Heart right ventricle (tissue), 16 donors: ENCODE results near the gene SMC1A. TPM values are rescaled to one million over a fixed set of nuclear protein-coding genes. Genes with fewer than 3 reads are reported as not detected.

Source experiments
- ATAC-seq, 8 donors: fragments of 200-7000 bp; cut with Tn5 transposase; one replicate each; pipeline ENCODE4 v1.9.1; 2020; ENCODE audit warnings: mild to moderate bottlenecking in 8 of 8, moderate library complexity in 8 of 8, moderate number of reproducible peaks in 1 of 8
- DNase-seq, 2 donors: peaks; one replicate each; pipeline ENCODE4 v3.0.0-alpha.2; 2020
- H3K27ac ChIP-seq, 10 donors: fragments of 200-600 bp; sonication (generic) in 2 of 10; one replicate each; pipeline versions ENCODE4 v1.5.0 to v1.8.0; 2020 to 2022; ENCODE audit warnings: mild to moderate bottlenecking in 3 of 10
- H3K27me3 ChIP-seq, 7 donors: fragments of 200-600 bp; one replicate each; pipeline ENCODE4 v1.8.0; 2021 to 2022; ENCODE audit warnings: mild to moderate bottlenecking in 2 of 7
- H3K36me3 ChIP-seq, 9 donors: fragments of 200-600 bp; sonication (generic) in 1 of 9; one replicate each; pipeline versions ENCODE4 v1.5.0 to v1.8.0; 2020 to 2022; ENCODE audit warnings: mild to moderate bottlenecking in 2 of 9
- H3K4me1 ChIP-seq, 9 donors: fragments of 200-600 bp; sonication (generic) in 1 of 9; one replicate each; pipeline versions ENCODE4 v1.5.0 to v1.8.0; 2020 to 2022; ENCODE audit warnings: mild to moderate bottlenecking in 4 of 9
- H3K4me3 ChIP-seq, 10 donors: fragments of 200-600 bp; sonication (generic) in 2 of 10; one replicate each; pipeline versions ENCODE4 v1.5.0 to v1.8.0; 2020 to 2022; ENCODE audit warnings: mild to moderate bottlenecking in 7 of 10, moderate library complexity in 2 of 10
- H3K9me3 ChIP-seq, 11 donors: fragments of 200-600 bp in 10 of 11; sonication (generic) in 2 of 11; one replicate each; pipeline versions ENCODE4 v1.5.0 to v1.8.0; 2013 to 2022; ENCODE audit warnings: mild to moderate bottlenecking in 2 of 11, control low read depth in 1 of 11, moderate library complexity in 1 of 11
- CTCF ChIP-seq, 9 donors: fragments of 200-600 bp; sonication (generic) in 2 of 9; IDR thresholded peaks; one replicate each; pipeline versions ENCODE4 v1.5.0 to v1.8.0; 2021 to 2022; ENCODE audit warnings: antibody characterized with exemption in 9 of 9, mild to moderate bottlenecking in 5 of 9, moderate library complexity in 1 of 9
- WGBS, 2 donors: extraction: QIAGEN DNeasy Blood & Tissue Kit; methylation state at CpG; one replicate each; pipeline ENCODE4 v1.1.7; 2013; ENCODE audit warnings: inconsistent platforms in 1 of 2; 5-methylcytosine and 5-hydroxymethylcytosine counted together
- intact Hi-C, 10 donors: fragments of 100-400 bp; cut with DNase I; formaldehyde crosslinking; loops; one replicate each; pipeline versions ENCODE4 v1.11.1 to v1.14.2; 2022
- polyA plus RNA-seq, 2 donors: library from polyadenylated mRNA; stranded (reverse); fragments of 200-250 nt; gene quantifications; one replicate each; pipeline ENCODE4 v1.2.3, GENCODE V29; 2013
- total RNA-seq, 10 donors: library from RNA; stranded (reverse); fragmentation: NEBNext Ultra II Directional in 3 of 10; extraction: Animal tissue kit (Norgen Biotek cat#: 25700) in 3 of 10; gene quantifications; one replicate each; pipeline versions ENCODE4 v1.2.1 to v1.2.4, GENCODE V29; 2021 to 2023
- donor health status: Arrhythmogenic right ventricular cardiomyopathy.
- donor health status: ischemic (EF 13 %, LVEDD 7.1; RV severe dilation, severe dysfunction).
- donor health status: healthy with polysubstance abuse.
- donor health status: DM: no; HTN: yes; CAD: no.
- donor health status: DM: no; HTN: no; CAD: no.
- donor health status: ischemic (EF 25% LVEDD 6.9; RV normal size, moderate dysfunction).
- donor health status: ischemic (EF 25% LVEDD 5.7; RV mildly dilated, moderate dysfunction).
- donor health status: healthy.
- donor health status: DM: yes; HTN: yes; CAD: no.
- donor health status: Ischemic cardiomyopathy.
- donor health status: ischemic (EF 35%, LVEDD 5.7; RV mildly dilated, moderate dysfunction).
- donor health status: nonischemic (EF 11% LVEDD 7.7; RV severe dilation, severe dysfunction).
- donor health status: DM: yes; HTN: yes; CAD: no.
- donor health status: PGD.
- donor health status: ischemic (EF 29% LVEDD 5.4; RV normal size, mild dysfunction).
- donor health status: nonischemic (EF 23%, LVEDD 6.1; RV moderate dilation, normal function).

SMC1A gene
- total and polyA plus RNA-seq, 12 donors: 9.5 to 55.1 (median 34.9) TPM

DNA sequence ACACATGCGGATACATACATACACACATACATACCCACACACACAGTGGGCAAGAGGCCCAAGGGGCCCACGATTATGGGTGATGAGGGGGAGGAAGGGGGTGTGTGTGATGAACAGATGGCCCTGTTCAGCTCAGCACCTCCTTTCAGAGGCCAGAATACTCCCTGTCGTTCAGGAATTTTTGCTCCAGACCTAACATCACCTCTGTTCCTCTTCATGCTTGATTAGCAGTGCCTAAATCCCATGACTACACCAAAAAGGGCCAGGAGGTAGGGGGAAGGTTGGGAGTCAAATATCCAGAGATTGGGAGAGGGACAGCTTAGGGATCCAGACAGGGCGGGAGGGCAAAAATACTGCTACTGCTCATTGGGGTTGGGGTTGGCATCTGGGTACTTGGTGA, 42.7 kb downstream of the SMC1A start:
- no peak overlapping the region for H3K4me3 ChIP-seq
- no peak for TF ChIP-seq CTCF (IDR thresholded peaks at IDR 0.05)
- H3K4me1 ChIP-seq: peaks cover 0 to 2% (median 0%) of the 10 kb centered on the region in 9 donors
- no peaks in the 10 kb centered on the region for H3K9me3 ChIP-seq
- DNase-seq (no peak), ATAC-seq (no peak)
- H3K36me3 ChIP-seq: peaks cover 0 to 78% (median 0%) of the 10 kb centered on the region in 9 donors
- no peak overlapping the region for H3K27ac ChIP-seq
- 57 to 70% methylated on average over 3 to 4 of the region's 4 CpGs for WGBS, 2 donors
- no peaks in the 10 kb centered on the region for H3K27me3 ChIP-seq
- intact Hi-C loops: no loop called here

- TF ChIP-seq CTCF (IDR thresholded peaks at IDR 0.05): no peak
- Histone ChIP-seq H3K27ac (no peak overlapping the region), H3K9me3 (no peaks in the 10 kb centered on the region), H3K36me3 (peaks cover 0 to 72% (median 0%) of the 10 kb centered on the region in 9 donors), H3K27me3 (no peaks in the 10 kb centered on the region), H3K4me1 (peaks cover 0 to 8% (median 0%) of the 10 kb centered on the region in 9 donors), H3K4me3 (no peak overlapping the region)
- WGBS, 2 donors: 98 to 100% methylated on average over 3 of the region's 3 CpGs
- ATAC-seq (no peak), DNase-seq (no peak)
- intact Hi-C loops: no loop called here
Measured at GRCh38 chrX:53379008-53379710, 43.3 kb downstream of the SMC1A start.

DNA sequence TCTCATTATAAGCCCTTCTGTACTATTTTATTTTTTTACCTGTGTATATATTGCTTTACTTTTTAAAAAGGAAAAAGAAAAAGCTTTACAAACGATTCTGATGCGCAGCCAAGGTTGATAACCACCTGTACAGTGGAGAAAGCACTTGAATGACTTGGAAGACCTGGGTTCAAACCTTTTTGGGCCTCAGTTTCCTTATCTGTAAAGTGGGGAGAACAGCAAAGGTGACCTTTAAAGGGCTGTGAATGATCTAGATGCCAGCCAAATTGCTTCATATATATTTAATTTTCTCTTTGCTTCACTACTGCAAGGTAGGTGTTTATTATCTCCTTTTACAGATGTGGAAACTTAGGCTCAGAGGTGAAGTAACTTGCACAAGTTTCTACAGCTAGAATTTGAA, 45.0 kb downstream of the SMC1A start:
- ATAC-seq: no peak
- TF ChIP-seq CTCF (IDR thresholded peaks at IDR 0.05): no peak

GRCh38 chrX:53376888-53377287, 45.6 kb downstream of the SMC1A start:
- no peak for TF ChIP-seq CTCF (IDR thresholded peaks at IDR 0.05)
- ATAC-seq (no peak), DNase-seq (no peak)
- H3K9me3 ChIP-seq: no peaks in the 10 kb centered on the region
- no peak overlapping the region for H3K27ac ChIP-seq
- H3K4me3 ChIP-seq: no peak overlapping the region
- intact Hi-C loops: no loop called here
- H3K27me3 ChIP-seq: no peaks in the 10 kb centered on the region
- 86 to 90% methylated on average over 6 of the region's 6 CpGs for WGBS, 2 donors
- H3K36me3 ChIP-seq: peaks cover 0 to 50% (median 0%) of the 10 kb centered on the region in 9 donors
- peaks cover 0 to 14% (median 0%) of the 10 kb centered on the region in 9 donors for H3K4me1 ChIP-seq

More for the DNA sequence above, 45.0 kb downstream of the SMC1A start:
- no peak overlapping the region for H3K27ac ChIP-seq
- WGBS, 2 donors: 96 to 97% methylated on average over 2 of the region's 2 CpGs
- peaks cover 0 to 12% (median 0%) of the 10 kb centered on the region in 9 donors for H3K4me1 ChIP-seq
- no peak for DNase-seq
- intact Hi-C loops: no loop called here
- H3K4me3 ChIP-seq: no peak overlapping the region
- no peaks in the 10 kb centered on the region for H3K9me3 ChIP-seq
- H3K36me3 ChIP-seq: peaks cover 0 to 55% (median 0%) of the 10 kb centered on the region in 9 donors
- H3K27me3 ChIP-seq: no peaks in the 10 kb centered on the region
